GM19452 (cell line): ENCODE measurements around the gene ZNF609.

Source experiments
- ATAC-seq: cut with Tn5 transposase; IDR thresholded peaks from one replicate; pipeline ENCODE4 v1.9.1; 2021; ENCODE audit not compliant: unreplicated experiment

The ZNF609 gene, protein sequence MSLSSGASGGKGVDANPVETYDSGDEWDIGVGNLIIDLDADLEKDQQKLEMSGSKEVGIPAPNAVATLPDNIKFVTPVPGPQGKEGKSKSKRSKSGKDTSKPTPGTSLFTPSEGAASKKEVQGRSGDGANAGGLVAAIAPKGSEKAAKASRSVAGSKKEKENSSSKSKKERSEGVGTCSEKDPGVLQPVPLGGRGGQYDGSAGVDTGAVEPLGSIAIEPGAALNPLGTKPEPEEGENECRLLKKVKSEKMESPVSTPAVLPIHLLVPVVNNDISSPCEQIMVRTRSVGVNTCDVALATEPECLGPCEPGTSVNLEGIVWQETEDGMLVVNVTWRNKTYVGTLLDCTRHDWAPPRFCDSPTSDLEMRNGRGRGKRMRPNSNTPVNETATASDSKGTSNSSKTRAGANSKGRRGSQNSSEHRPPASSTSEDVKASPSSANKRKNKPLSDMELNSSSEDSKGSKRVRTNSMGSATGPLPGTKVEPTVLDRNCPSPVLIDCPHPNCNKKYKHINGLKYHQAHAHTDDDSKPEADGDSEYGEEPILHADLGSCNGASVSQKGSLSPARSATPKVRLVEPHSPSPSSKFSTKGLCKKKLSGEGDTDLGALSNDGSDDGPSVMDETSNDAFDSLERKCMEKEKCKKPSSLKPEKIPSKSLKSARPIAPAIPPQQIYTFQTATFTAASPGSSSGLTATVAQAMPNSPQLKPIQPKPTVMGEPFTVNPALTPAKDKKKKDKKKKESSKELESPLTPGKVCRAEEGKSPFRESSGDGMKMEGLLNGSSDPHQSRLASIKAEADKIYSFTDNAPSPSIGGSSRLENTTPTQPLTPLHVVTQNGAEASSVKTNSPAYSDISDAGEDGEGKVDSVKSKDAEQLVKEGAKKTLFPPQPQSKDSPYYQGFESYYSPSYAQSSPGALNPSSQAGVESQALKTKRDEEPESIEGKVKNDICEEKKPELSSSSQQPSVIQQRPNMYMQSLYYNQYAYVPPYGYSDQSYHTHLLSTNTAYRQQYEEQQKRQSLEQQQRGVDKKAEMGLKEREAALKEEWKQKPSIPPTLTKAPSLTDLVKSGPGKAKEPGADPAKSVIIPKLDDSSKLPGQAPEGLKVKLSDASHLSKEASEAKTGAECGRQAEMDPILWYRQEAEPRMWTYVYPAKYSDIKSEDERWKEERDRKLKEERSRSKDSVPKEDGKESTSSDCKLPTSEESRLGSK (N-terminal part only)

DNA sequence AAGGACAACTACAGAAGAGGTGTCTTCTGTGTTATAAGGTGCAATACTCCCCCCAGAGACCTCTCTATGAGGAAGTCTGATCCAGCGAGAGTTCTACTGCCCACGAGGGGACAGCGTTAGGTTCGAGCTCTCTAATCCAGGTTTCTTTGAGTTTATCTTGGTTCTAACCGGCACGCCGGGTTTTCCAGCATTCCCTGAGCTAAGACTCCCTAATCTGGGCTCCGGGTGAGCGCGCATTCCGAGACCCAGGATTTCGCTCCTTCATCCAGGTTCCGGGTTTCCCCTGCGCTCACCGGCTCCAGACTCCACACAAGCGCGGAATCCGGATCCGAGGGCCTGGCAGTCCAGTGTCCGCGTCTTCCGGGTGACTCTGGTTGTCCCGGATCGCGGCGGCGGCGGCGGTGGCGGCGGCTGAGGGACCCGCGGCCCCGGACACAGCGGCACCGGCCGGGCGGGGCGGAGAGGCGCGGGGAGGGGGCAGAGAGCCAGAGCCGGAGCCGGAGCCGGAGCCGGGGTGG lies at the start of gene ZNF609:
Gene ZNF609 (plus strand): TSS at position 373 of the 518 bp plus-strand sequence. CDS start 38,842 bp downstream, outside the sequence.
- ATAC-seq = peak; percentile 49

DNA sequence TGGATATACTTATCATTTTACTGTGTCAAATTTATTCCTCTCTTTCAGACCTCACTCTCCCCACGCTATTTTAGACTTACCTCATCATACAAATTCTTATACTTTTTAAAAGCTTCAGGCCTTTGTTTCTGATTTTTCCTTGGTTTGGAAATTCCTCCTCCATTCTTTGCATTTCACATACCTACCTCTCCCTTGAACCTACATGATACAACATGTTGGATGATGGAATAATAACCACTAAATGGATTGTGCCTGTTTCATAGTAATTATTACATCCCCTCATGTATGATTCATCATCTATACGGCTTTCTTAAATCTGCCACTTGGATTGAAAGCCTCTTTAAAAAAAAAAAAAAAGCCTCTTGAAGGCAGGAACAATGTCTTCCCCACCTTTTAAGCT lies 48.2 kb upstream of the ZNF609 start:
- no peak for ATAC-seq

DNA sequence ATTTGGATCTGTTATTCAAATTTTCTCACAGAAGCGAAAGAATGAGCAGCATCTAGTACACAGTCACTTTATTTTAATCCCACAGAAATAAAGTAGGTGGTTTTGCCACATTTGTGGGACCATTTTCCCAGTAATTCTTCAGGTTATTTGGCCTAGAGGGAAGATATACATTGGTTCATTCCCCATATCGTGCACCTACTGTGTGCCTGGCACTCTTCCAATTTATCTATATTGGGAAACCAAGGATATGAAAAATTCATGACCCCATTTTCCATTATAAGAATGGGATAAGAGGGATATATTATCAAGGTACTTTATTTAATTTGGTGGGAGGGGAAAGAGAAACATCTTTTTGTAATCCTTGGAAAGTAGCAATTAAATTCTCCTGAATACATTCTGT lies 37.7 kb upstream of the ZNF609 start:
- ATAC-seq = no peak

DNA sequence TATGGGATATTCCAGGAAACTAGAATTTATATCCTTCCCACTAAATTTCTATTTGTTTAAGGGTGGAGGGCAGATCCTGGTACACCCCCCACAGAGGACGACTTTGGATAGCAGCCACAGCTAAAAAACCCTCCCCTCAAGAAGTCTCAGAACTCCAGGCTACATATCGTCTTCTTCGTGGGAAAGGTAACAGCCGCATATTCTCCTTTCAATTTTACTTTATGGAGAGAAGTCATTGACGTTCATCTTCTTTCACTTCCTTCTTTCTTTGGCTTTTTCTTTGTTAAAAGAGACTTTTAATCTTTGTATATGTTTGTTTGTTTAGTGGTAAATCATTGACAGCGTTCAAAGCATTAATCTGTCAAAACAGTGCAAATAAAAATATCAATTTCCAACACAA lies 36.4 kb upstream of the ZNF609 start:
- no peak for ATAC-seq

DNA sequence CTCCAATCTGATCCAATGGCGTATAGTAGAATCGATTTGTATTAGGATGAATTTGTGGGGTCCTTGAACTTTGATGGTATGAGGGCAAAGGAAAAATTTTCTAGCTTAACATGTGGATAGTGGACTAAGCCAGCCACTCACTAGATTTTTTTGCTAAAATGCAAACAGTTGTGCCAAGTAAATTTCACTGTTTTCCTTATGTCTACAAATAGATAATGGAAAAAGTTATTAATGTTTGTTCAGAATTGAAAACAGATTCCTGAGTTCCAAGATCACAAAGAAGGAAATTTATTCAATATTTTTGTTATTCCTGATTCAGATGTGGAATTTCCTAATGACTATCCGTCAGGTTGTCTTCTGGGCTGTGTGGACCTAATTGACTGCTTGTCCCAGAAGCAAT lies 35.2 kb upstream of the ZNF609 start:
- ATAC-seq = no peak

DNA sequence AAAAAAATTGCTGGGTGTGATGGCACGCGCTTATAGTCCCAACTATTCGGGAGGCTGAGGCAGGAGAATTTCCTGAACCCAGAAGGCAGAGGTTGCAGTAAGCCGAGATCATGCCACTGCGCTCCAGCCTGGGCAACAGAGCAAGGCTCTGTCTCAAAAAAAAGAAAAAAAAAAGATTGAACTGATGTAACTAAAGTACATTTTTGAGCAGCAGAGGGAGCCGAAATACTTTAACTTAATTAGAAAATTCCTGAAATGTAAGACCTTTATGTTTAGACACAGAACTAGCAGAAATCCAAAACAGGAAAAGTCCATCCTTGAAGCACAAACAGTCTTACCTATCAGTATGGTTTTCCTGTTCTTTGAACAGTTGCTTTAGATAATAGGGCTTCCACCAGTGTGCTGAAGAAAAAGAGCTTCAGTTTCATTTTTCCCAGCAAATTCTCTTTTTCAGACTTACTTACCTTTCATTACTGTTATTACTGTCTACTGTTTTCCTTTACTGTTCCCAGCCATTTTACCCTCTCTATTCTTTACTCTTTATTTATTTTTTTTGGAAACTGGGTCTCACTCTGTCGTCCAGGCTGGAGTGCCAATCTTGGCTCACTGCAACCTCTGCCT lies 33.4 kb upstream of the ZNF609 start:
- ATAC-seq = no peak

DNA sequence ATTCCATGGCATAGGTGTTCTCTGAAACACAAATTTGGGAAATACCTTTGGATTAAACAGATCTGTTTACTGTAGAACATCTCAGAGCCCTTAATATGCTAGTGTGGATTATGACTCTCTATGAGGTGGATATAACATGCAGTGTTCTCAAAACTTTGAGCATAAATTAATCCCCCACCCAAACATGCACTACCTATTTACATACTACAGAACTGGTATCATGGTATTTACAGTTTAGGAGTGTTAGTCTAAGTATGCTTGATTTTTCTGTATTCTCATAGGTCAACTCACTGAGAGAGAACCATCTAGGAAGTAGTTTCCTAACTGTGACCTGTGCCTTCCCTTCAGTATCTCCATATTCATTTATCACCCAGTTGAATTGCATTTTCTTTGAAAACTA lies 30.9 kb upstream of the ZNF609 start:
- no peak for ATAC-seq

DNA sequence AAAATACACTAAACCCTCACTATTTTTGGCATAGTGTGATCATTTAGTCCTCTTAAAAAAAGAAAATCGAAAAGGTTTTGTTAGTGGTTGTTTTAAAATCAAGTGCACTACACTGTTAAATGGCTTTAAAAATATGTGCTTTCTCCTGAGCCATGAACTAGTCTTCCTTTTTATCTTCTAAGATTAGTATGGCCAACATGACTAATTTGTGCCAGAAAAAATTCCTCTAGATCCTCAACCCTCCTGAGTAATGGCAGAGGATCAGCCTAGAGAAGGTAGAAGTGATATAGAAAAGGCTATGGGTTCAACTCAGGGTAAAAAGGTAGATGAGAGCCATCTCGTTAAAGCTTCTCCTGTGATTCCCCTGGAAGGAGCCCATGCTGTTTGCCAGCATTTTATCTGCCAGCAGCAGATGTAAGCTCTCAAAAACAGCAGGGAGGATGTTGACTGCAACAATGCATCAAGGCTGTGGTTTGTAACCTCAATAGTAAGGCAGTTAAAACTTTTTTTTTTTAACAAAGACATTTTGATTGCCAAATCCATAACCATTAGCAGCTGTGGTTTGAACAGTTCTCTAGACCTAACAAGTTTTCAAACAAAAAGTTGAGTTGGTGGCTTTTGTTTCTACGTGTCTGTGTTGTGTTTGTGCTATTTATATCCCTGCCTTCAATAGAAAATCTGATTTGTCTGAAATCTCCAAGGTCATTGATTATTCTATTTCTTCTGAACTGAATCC lies 30.2 kb upstream of the ZNF609 start:
- ATAC-seq = peak; percentile 48

DNA sequence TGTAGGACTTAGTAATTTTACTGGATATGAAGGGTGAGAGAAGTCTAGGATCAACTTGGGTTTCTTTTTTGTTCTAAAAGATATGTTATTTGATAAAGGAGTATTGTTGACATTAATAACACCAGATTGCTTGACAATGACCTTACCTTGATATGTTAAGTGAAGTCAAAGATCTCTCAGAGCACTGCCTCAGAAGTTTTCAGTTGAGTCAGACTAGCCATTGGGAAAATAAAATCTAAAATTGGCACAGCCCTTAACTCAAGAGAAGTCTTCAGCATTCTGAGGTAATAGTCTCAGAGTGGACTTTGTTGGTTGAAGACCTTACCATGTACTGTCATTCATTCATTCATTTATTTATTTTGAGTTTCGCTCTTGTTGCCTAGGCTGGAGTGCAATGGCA lies 22.4 kb upstream of the ZNF609 start:
- no peak for ATAC-seq

DNA sequence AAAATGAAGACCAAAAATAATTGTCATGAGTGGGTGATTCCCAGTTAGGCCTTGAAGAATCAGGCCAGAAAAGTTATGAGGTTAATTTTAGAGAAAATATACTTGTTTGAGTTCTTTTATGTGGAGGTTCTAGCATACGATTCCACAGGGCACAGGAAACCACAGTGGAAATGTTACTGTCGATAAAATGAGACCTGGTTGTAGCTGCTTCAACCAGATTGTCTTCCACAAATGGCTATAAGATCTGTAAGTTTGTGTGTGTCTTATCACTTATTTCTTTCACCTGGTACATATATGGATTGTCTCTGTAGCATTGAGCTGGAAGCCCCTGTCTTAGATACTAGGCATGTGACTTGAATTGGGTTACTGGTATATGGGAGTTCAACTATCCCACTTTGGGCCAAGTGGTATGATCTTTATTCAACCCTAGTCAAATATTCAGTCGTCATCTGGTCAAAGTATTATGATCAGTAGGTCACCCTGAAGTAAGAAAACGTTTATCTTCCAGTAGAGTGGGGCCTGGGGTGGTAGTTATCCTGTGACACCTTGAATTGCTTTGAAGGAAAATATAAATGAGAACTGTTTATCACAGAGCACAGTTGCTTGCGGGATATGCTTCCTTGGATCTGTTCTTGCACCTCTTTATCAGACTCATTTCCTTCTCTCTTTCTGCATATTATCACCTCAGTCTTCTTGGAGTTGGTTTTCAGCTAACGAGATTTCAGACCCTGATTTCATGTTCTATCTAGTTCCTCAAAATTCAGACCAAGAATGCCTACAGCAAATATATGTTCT lies 21.5 kb upstream of the ZNF609 start:
- no peak for ATAC-seq

DNA sequence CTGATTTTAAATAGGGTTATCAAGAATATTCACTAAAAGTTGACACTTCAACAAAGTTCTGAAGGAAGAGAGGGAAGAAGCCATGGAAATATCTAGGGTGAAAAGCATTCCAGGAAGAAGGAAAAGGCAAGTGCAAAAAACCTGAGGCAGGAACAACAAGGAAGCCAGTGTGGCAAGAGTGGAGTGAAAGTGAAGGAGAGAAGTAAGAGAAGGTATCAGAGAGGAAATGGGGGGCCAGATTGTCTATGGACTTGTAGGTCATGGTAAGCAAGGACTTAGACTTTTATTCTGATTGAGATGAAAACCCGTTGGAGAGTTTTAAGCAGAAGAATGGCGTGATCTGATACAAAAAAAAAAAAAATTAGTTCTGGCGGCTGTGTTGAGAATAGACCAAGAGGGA lies 18.5 kb upstream of the ZNF609 start:
- no peak for ATAC-seq

DNA sequence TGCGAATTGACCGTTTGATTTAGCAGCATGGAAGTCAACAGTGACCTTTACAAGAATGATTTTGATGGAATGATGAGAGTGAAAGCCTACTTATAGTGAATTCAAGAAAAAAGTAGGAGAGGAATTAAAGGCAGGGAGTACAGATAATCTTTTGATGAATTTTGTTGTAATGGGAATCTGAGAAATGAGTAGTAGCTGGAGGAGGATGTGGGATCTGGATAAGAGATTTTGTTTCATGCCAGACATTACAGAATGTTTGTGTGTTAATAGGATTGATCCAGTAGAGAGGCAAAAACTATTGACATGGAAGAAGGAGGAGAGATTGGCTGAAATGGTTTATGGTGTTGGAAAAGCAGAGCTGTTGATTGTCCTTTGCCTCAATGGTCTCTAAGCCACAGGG lies 17.4 kb upstream of the ZNF609 start:
- no peak for ATAC-seq

DNA sequence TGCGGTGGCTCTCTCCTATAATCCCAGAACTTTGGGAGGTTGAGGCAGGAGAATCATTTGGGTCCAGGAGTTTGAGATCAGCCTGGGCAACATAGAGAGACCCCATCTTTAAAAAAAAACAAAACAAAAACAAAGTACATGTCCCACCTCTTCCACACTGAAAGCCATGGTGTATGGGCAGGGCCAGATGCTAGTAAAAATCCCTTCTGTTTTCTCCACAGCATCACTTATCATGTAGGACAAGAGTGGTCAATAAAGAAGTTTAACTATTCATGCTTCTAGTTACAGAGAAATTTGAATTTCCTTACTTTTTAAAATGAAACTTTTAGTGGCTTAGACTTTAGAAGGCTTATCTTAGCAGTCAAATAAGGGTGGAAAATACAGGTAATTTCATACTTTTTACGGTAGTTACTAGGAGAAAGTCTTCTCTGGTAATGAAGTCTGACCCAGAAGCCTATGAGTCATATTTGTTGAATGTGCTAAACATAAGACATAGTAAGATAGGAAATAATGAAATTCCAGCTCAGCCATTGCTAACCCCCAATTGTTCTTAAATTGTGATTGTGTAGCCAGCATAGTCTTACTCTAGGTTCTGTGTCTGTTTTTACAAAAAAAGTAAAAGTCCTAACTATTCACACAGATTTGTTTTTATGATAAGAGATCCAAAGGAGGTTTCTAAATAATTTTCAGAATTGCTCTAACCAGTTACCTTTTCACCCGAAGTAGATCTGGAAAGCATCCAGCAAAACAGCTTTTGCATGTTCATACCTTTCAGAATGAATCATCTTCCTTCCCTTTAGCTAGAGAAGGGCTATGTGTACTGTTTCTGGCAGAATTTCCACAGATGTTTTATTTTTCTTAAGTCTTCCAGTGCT lies 16.4 kb upstream of the ZNF609 start:
- ATAC-seq = peak; percentile 59

DNA sequence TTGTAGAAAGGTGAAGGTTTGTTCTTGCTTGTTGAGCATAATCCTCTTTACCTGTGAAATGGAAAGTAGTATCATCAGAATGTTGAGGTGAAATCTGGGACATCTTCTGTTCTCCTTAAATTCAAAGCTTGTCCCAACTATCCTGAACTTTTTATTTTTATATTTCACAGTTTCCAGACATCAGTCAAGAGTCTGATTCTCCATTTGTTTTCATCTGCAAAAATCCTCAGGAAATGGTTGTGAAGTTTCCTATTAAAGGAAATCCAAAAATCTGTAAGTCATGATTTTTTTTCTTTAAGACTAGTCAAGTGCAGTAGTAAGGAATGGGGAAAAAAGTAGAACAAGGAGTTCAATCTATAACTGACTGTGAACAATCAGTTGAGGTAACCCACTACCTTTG lies 15.5 kb upstream of the ZNF609 start:
- no peak for ATAC-seq

DNA sequence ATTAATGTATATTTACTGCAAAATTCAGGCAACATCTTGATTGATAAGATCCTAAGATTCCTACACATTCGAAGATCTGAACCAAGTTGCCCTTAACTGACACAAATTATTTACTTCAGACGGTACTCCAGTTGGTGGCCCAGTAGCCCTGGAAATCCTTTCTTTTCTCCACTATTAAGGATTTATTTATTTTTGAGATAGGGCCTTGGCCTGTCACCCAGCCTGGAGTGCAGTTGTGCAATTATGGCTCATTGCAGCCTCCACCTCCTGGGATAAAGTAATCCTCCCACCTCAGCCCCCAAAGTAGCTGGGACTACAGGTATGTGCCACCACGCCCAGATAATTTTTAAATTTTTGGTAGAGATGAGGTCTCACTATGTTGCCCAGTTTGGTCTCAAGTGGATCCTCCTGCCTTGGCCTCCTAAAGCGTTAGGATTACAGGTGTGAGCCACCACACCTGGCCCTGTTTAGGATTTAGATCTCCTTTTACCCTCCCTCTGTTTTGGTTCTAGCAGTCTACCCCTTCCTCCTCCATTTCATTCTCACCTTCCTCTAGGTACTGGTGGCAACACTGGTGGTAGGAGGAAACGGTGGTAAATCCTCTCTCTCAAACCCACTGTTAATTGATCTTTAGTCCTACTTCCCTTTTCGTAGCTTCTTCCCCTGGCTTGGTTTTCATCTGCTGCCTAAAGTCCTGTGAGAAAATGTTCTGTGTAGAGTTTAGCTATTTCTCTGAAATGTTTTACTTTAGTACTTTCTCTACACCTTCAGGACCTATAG lies 12.7 kb upstream of the ZNF609 start:
- peak; percentile 41 for ATAC-seq

DNA sequence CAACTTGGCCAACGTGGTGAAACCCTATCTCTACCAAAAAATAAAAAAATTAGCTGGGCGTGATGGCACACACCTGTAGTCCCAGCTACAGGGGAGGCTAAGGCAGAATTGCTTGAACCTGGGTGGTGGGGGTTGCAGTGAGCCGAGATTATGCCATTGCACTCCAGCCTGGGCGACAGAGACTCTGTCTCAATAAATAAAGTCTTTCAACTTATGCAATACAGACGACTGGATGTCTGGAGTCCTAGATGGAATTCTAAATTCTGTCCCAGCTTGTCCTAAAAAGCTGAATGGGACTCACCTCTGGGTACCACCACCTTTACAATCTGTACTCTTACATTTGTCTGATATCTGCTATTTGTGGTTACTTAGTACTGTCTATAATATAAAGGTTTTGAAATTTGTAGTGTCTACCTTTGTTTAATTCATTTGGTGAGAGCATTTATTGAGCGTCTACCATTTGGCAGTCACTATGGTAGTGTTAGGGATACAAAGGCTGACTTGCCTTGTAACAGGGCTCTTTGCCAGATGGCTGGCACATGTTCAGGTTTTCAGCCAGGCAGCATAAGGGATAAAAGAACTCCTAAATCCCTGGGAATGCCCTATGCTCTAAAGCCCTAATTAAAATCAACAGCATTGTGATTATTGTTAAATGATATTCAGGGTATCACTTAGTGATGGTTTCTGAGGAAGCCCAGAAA lies 7.2 kb upstream of the ZNF609 start:
- no peak for ATAC-seq

DNA sequence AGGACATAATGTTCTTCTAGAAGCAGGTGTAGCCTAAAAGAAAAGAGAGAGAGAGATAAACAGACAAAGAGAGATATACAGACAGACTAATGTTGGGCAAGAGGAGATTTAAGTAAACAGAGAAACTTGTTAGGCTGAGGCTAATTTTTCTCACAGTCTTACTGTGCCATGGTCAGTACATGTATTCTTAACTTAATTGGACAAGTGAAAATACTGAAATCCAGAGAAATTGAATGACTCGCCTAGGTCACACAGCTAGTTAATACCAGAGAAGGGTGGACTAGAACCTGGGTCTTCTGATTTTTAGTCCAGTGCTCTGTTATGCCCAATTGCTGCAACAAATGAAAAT lies 6.7 kb upstream of the ZNF609 start:
- no peak for ATAC-seq
